ENCODE measurements around the gene ABCC1.

The ABCC1 gene

DNA sequence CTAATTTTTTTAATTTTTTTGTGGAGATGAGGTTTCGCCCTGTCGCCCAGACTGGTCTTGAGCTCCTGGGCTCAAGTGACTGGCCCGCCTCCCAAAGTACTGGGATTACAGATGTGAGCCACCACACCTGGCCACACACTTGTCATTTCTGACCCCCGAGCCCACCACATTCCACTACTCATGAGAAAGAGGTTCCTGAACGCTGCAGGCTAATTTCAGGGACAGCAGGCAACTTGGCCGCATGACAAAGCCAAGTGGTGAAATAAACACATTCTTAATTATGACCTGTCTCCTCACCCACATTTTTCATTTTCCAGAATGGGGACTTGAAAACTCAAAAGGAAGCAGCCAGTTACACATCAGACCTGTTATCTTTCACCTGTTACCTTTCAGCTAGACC is 159.3 kb downstream of the ABCC1 start:
- Histone ChIP-seq H3K9ac (ENCODE audit: low read length) (no peak overlapping the region), H4K20me1 (ENCODE audit: insufficient read depth, low read length) (no peaks in the 10 kb centered on the region), H3K9me3 (ENCODE audit: low read length) (no peaks in the 10 kb centered on the region), H3K36me3 (ENCODE audit: insufficient read depth, low read length) (peaks cover 77% of the 10 kb centered on the region), H3K9me2 (ENCODE audit: low read depth, low read length) (no peaks in the 10 kb centered on the region), H3K4me1 (ENCODE audit: insufficient read depth, low read length, severe bottlenecking) (peaks cover 32% of the 10 kb centered on the region), H3K27me3 (ENCODE audit: insufficient read depth, low read length) (no peaks in the 10 kb centered on the region), H3K4me3 (ENCODE audit: low read depth, low read length, poor library complexity, severe bottlenecking) (no peak overlapping the region), H2AFZ (ENCODE audit: low read length) (no peak overlapping the region), H3K4me2 (ENCODE audit: low read length) (no peak overlapping the region), H3K79me2 (ENCODE audit: insufficient read depth, low read length) (no peaks in the 10 kb centered on the region), H3K27ac (ENCODE audit: low read depth, low read length, poor library complexity, severe bottlenecking) (no peak overlapping the region), H3F3A (ENCODE audit: insufficient read depth, low read length) (peaks cover 7% of the 10 kb centered on the region; the same call in 1 of the 2 replicates)
- TF ChIP-seq EZH2 (IDR thresholded peaks at IDR 0.05; ENCODE audit: borderline replicate concordance, low read length) = no peak
- TF ChIP-seq, protein P1, sequence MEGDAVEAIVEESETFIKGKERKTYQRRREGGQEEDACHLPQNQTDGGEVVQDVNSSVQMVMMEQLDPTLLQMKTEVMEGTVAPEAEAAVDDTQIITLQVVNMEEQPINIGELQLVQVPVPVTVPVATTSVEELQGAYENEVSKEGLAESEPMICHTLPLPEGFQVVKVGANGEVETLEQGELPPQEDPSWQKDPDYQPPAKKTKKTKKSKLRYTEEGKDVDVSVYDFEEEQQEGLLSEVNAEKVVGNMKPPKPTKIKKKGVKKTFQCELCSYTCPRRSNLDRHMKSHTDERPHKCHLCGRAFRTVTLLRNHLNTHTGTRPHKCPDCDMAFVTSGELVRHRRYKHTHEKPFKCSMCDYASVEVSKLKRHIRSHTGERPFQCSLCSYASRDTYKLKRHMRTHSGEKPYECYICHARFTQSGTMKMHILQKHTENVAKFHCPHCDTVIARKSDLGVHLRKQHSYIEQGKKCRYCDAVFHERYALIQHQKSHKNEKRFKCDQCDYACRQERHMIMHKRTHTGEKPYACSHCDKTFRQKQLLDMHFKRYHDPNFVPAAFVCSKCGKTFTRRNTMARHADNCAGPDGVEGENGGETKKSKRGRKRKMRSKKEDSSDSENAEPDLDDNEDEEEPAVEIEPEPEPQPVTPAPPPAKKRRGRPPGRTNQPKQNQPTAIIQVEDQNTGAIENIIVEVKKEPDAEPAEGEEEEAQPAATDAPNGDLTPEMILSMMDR (IDR thresholded peaks at IDR 0.05; ENCODE audit: low read length) = no peak

DNA sequence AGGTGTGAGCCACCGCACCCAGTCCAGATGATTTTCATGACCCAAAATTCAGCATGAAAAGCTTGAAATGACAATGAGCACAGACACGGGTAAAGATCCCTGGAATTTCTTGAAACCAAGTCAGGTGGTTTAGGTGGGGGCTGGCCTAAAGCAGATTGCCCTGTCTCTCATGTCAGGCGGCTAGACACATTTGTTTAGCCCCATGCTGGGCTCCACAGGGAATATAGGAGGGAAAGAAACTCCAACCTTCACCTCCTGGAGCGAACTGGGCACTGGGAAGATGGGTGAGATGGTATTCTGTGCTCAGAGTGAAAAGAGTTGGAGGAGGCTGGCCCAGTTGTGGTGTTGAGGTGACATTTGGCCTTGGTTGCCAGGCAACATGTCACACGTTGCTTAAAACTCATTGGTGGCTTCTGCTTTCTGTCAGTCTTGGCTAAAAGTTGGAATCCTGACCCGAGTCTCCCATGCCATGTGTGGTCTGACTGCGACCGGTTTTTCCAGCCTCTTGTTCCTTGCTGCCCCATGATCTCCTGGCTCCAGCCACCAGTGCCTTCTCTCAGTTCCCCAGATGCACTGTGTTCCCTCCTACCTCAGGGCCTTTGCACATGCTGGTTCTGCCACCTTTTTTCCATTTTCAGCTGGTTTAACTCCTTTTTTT is 160.2 kb downstream of the ABCC1 start:
- peaks cover 7% of the 10 kb centered on the region; the same call in 1 of the 2 replicates for H3F3A ChIP-seq (ENCODE audit: insufficient read depth, low read length)
- no peak overlapping the region for H3K9ac ChIP-seq (ENCODE audit: low read length)
- H3K36me3 ChIP-seq (ENCODE audit: insufficient read depth, low read length) = peaks cover 79% of the 10 kb centered on the region
- no peaks in the 10 kb centered on the region for H3K9me2 ChIP-seq (ENCODE audit: low read depth, low read length)
- H3K79me2 ChIP-seq (ENCODE audit: insufficient read depth, low read length) = no peaks in the 10 kb centered on the region
- H3K4me1 ChIP-seq (ENCODE audit: insufficient read depth, low read length, severe bottlenecking) = peaks cover 24% of the 10 kb centered on the region
- TF ChIP-seq EZH2 (IDR thresholded peaks at IDR 0.05; ENCODE audit: borderline replicate concordance, low read length) = no peak
- H3K27me3 ChIP-seq (ENCODE audit: insufficient read depth, low read length) = no peaks in the 10 kb centered on the region
- no peak overlapping the region for H2AFZ ChIP-seq (ENCODE audit: low read length)
- H3K9me3 ChIP-seq (ENCODE audit: low read length) = no peaks in the 10 kb centered on the region
- H4K20me1 ChIP-seq (ENCODE audit: insufficient read depth, low read length) = no peaks in the 10 kb centered on the region
- H3K4me3 ChIP-seq (ENCODE audit: low read depth, low read length, poor library complexity, severe bottlenecking) = no peak overlapping the region
- no peak overlapping the region for H3K27ac ChIP-seq (ENCODE audit: low read depth, low read length, poor library complexity, severe bottlenecking)
- no peak overlapping the region for H3K4me2 ChIP-seq (ENCODE audit: low read length)

DNA sequence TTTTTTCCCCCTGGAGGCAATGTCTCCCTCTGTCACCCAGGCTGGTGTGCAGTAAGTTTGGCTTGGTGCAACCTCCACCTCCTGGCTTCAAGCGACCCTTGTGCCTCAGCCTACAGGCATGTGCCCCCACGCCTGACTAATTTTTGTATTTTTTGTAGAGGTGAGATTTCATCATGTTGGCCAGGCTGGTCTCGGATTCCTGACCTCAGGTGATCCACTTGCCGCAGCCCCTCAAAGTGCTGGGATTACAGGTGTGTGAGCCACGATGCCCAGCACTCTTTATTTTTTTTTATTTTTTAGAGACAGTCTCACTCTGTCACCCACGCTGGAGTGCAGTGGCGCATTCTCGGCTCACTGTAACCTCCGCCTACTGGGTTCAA is 160.7 kb downstream of the ABCC1 start:
- Histone ChIP-seq H3K4me2 (ENCODE audit: low read length) (no peak overlapping the region), H4K20me1 (ENCODE audit: insufficient read depth, low read length) (no peaks in the 10 kb centered on the region), H3K27me3 (ENCODE audit: insufficient read depth, low read length) (no peaks in the 10 kb centered on the region), H3K9me2 (ENCODE audit: low read depth, low read length) (no peaks in the 10 kb centered on the region), H3K27ac (ENCODE audit: low read depth, low read length, poor library complexity, severe bottlenecking) (no peak overlapping the region), H3K4me1 (ENCODE audit: insufficient read depth, low read length, severe bottlenecking) (peaks cover 19% of the 10 kb centered on the region), H3K4me3 (ENCODE audit: low read depth, low read length, poor library complexity, severe bottlenecking) (no peak overlapping the region), H2AFZ (ENCODE audit: low read length) (no peak overlapping the region), H3K9ac (ENCODE audit: low read length) (no peak overlapping the region), H3K9me3 (ENCODE audit: low read length) (no peaks in the 10 kb centered on the region), H3K79me2 (ENCODE audit: insufficient read depth, low read length) (no peaks in the 10 kb centered on the region), H3K36me3 (ENCODE audit: insufficient read depth, low read length) (peaks cover 84% of the 10 kb centered on the region), H3F3A (ENCODE audit: insufficient read depth, low read length) (peaks cover 6% of the 10 kb centered on the region; the same call in 1 of the 2 replicates)
- TF ChIP-seq, protein P1 (IDR thresholded peaks at IDR 0.05; ENCODE audit: low read length) = no peak
- TF ChIP-seq EZH2 (IDR thresholded peaks at IDR 0.05; ENCODE audit: borderline replicate concordance, low read length) = no peak

DNA sequence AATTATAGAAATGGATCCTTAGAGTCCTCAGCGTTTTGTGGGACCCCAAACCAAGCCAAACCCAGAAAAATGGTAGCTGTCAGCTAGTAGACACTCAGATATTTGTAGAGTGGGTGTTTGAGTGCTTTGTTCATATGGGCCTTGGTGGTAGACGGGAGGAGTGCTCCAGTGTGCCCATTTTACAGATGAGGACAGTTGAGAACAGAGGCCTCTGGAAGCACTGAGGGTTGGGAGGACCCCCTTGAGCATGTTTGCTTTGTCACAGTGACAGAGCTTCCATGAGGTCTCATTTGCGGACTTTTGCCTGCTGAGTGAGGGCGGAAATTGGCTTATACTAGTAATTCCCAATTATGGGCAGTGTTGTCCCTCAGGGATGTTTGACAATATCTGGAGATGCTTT is 162.2 kb downstream of the ABCC1 start:
- Histone ChIP-seq H3K9me2 (ENCODE audit: low read depth, low read length) (no peaks in the 10 kb centered on the region), H3K36me3 (ENCODE audit: insufficient read depth, low read length) (peaks cover 95% of the 10 kb centered on the region), H3F3A (ENCODE audit: insufficient read depth, low read length) (peaks cover 3% of the 10 kb centered on the region; the same call in 1 of the 2 replicates), H3K79me2 (ENCODE audit: insufficient read depth, low read length) (no peaks in the 10 kb centered on the region), H3K9ac (ENCODE audit: low read length) (no peak overlapping the region), H3K4me1 (ENCODE audit: insufficient read depth, low read length, severe bottlenecking) (peaks cover 4% of the 10 kb centered on the region), H2AFZ (ENCODE audit: low read length) (no peak overlapping the region), H3K4me3 (ENCODE audit: low read depth, low read length, poor library complexity, severe bottlenecking) (no peak overlapping the region), H3K27me3 (ENCODE audit: insufficient read depth, low read length) (no peaks in the 10 kb centered on the region), H3K4me2 (ENCODE audit: low read length) (no peak overlapping the region), H3K27ac (ENCODE audit: low read depth, low read length, poor library complexity, severe bottlenecking) (no peak overlapping the region), H4K20me1 (ENCODE audit: insufficient read depth, low read length) (no peaks in the 10 kb centered on the region), H3K9me3 (ENCODE audit: low read length) (peaks cover under 1% of the 10 kb centered on the region; the same call in 1 of the 2 replicates)
- TF ChIP-seq, protein P1 (IDR thresholded peaks at IDR 0.05; ENCODE audit: low read length) = no peak
